ENCODE data around the gene PMAIP1.

Gene PMAIP1

DNA sequence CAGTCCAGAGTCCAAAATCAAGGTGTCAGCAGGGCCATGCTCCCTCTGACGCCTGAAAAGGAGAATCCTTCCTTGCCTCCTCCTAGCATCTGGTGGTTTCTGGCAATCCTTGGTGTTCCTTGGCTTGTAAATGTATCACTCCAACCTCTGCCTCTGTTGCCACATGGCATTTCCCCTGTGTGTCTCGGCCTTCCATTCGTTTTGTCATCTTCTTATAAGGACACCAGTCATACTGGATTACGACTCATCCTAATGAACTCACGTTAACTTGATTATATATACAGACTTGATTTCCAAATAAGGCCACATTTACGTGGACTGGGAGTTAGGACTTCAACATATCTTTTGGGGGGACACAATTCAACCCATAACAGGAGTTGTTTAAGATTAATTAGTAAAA is 15.8 kb downstream of the PMAIP1 start:
- DNase-seq: no peak

DNA sequence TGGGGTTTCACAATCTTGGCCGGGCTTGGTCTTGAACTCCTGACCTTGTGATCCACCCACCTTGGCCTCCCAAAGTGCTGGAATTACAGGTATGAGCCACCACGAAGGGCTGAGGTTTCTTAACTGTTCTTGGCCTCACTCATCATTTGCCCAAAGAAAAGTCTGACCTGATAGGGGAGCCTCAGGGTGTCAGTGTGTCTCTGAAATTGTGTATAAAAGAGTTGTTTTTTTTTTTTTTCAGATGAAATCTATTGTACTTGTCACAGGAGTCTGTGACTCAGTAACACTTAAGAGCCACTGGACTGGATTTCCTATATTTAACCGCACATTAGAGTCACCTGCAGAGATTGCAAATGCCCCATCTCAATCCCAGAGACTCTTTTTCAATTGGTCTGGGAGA is 16.9 kb downstream of the PMAIP1 start:
- no peak for DNase-seq

DNA sequence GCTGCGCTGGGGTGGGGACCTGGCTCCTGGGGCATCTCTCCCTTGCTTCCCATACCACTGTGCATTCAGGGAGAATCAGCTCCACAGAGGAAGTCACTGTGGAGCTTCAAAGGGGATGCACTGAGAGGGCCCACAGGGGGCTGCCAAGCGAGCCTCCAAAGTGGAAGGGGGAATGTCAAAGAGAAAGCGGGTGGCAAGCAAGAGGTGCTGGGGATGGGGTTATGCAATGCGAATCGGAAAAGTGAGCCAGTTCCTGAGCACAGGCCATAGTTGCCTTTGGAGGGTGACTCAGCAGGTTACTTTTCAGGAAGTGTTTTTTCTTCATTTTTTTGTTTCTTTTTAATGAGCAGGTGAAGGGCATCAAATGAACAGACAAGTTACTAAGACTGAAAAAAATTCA is 17.6 kb downstream of the PMAIP1 start:
- no peak for DNase-seq

DNA sequence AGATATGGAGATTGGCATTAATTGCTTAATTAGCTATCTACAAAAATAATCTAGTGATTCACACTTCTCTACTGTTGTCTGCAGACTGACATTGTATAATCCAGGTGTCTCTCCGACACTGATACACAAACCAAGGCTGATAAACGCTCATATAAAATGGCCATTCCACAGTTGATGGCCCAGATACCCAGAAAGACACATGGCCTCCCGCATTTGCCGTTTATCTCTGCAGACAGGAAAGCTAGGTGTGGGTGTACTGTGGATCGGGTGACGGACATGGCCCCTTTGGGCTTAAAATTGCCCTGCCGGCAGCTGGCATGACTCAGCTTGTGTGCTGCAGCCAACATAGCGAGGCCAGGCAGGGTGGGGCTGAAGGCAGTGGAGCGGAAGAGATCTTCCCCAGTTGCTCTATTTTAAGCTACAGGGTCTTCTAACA is 18.5 kb downstream of the PMAIP1 start:
- no peak for DNase-seq

DNA sequence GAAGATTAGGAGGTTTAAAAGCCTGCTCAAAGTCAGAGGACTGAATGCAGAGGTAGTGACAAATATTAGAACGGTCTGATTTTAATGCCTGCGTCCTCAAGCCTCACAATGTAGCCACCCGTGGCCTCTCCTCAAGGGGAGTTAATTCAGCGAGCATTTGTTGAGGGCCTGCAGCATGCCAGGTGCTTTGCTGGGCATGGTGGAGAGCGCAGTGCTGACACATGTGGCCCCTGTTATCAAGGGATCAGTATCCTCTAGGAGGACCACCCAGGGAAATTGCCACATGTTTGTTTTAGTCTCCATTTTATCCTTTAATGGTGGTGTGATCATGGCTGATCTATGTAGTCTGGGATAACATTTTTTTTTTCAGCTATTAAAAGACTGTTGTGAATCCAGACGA is 19.2 kb downstream of the PMAIP1 start:
- DNase-seq: no peak

DNA sequence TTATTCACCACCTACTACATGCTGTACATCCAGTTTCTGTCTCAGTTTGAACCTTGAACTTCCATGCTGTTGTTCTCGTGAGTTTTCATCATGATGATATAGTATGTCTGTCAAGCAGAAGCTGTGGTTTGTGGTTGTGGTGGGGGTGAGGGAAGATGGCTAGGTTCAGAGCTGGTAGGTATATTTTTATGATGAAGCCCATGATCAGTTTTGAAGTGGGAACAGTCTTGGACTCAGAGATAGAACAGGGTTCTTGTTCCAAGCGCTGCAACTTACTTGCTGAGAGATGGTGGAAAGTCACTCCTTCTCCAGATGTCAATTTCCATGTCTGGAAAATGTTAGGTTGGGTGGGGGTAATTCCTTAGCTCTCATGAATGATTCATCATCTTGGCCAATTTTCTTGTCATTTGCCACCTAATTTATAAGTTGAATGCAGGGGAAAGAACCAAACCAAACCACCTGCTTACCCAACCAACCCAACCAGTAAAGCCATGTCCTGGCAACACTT is 21.6 kb downstream of the PMAIP1 start:
- DNase-seq: no peak

DNA sequence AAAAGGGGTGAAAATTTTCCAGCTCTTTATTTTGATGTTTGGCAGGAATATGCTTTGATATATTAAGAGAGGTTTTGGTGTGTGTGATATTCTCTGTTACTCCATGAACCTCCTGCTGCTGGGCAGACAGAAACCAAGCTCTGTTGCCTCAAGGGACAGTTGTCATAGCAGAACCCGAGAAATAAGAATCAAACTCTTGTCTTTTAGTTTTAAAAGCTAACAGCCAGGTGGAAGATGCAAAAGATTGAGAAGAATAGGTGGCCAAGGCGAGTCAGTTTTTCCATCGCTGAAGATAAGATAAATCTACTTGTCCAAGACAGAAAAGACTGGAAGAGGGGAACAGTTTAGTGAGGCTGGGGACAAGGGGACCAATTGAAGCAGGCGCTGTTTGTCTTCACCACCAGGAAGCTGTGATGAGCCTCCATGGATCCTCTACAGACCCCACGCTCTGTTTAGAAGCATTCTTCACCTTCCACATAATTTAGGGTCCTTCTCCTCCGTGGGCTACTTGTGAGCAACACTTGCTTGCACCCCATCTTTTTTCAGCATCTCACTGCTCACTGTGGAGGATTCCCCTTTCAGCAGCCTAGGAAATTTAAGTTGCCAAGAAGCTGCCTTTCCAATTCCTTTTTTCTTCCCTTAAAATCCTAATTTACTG is 23.9 kb downstream of the PMAIP1 start:
- no peak for DNase-seq

DNA sequence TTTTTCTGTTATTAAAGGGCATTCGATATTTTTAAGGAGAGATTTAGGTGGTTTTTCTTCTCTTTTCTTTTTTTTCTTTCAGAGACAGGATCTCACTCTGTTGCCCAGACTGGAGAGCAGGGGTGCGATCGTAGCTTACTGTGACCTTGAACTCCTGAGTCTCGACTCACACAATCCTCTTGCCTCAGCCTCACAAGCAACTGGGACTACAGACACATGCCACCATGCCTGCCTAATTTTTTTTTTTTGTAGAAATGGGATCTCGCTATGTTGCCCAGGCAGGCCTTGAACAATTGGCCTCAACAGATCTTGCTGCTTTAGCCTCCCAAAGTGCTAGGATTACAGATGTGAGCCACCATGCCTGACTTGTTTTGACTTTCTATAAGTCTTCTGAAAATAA is 26.3 kb downstream of the PMAIP1 start:
- DNase-seq: no peak

DNA sequence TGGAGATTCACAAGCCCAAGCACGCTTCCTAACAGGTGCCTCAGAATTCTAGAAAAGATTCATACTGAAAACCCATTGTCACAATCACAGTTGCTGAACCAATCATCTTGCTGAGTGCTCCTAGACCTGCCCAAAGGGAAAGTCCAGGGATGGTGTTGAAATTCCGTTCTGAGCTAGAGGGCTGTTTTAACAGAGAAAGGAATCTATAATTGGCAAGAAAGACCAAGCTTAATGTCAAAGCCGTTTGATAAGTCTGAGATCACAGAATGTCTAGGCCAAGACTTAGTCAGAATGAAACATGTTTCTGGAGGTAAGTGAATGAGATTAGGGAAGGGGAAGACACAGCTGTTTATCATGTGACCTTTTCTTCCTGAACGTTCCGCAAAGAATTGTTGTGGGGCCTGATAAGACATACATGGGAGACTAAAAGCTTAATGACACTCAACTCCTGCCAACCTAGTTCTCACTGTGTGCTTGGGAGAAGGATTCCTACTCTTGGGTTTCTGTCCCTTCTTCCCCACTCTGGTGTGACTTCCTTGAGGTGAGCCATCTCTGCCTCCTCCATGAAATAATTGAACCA is 27.5 kb downstream of the PMAIP1 start:
- no peak for DNase-seq

DNA sequence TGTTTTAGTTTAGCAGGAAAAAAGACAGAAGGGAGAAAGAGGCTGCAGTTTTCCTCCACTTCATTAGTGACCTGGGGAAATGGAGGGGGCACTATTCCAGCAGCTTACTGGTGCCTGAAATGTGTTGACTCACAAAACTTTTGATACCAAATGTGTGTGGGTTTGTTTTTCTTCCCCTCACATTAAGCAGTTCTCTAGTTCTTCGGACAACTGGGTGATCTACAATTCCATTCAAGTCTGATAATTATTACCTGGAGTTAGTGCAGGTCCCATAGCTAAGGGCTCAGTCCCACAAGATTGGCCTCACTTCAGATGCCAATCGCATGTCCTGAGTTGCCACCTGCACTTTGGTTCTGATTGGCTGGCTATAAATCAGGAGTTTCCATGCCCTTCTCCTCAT is 28.4 kb downstream of the PMAIP1 start:
- DNase-seq: no peak

DNA sequence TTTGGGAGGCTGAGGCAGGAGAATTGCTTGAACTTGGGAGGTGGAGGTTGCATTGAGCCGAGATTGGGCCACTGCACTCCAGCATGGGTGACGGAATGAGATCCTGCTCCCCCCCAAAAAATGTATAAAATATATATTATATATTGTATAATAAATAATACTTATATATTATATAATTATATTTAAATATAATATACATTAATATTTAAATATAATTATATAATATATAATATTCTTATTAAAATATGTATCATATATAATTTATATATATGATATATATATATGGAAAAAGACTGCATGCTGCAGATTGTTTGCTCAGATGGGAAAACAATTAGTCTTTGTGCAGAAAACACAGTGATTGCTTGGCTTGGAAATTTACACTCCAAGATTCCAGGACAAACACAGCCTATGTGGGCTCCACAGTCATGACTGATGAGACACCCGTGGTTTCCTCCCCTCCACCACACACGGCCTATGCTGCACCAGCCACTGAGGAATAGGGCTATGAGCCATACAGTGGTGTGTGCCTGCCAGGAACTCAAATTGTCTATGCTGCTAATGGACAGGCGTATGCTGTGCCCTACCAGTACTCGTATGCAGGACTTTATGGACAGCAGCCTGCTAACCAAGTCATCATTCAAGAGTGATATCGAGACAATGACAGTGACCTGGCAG is 30.0 kb downstream of the PMAIP1 start:
- no peak for DNase-seq

DNA sequence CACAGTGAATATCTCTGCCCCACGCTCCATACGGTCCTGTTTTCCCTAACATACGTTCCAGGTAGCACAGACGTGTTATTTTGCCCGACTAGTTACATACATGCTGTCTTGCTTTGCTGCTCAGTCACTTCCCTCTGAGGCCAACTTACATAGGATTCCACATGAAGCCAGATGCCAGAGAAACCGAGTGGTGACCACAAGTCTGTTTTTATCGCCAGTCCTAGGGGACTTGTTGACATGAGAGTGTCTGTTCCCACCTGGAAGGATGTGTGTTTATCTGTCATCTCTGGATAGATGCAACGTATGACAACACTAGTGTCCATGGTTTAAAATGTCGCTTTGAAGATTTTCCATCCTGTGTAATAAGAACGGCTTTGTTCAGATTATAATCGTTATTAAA is 32.6 kb downstream of the PMAIP1 start:
- DNase-seq: no peak

DNA sequence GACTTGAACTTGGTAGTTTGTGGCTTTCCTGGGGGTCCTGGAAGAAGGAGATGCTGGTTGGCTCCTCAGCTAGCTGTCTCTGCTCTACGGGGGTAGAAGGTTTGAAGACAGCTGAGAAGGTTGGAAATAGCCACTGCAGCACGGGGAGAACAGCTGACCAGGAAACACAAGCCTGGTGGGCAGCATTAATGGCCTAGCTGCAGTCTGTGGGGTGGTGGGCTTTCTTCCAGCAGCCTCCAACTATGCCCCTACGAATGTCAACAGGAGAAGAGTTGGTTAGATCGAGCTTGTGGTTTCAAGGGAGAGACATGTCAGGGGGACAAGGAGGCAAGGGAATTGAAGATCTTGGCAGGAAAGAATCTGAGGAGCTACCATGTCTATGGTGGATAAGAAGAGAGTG is 38.9 kb downstream of the PMAIP1 start:
- DNase-seq: no peak

DNA sequence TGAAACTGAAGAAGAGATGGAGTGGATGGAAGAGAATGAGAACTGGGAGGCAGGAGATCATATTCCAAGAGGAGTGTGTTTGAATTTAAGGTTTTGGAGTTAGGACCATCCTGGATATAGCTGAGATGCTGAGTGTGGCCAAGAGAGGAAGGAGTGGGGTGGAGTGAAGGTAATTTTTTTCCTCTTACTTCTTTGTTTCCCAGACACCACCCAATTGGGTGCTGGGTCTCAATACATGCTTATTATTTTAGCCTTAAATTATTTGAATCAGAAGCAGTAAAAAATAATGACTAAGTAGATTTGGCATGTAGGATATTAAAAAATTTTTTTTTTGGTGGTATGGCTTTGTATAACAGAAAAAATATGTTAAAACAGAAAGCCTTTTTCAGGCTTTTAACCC is 39.3 kb downstream of the PMAIP1 start:
- DNase-seq: no peak

DNA sequence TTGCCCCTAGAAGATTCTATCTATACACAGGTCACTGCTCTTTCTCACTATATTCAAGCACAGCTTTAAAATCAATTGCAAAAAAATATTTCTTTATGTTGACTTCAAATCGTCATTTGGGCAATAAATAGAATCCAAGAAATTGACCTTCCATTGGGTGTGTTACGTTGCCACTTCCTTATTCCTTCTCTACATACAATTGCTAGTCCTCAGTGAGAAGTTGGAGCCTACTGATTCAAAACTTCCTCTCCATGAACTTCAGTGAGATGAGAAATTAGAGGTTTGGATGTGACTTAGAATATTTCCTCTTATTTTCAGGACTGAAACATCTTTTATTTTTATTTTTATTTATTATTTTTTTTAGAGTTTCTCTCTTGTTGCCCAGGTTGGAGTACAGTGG is 40.3 kb downstream of the PMAIP1 start:
- DNase-seq: no peak

DNA sequence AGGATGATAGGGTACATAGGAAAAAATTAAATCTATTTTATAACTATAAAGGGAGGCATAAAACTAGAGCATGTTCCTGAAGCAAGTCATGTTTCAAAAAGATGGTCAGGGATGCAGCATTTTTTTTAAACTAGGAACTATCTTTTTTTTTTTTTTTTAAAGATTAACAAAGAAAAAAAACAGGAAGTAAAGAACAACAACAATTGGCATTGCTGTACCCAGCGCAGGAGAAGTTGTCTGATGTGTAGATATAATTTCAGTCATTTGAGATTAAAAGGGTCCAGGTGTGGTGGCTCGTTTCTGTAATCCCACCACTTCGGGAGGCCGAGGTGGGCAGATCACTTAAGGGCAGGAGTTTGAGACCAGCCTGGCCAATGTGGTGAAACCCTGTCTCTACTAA is 41.5 kb downstream of the PMAIP1 start:
- no peak for DNase-seq

DNA sequence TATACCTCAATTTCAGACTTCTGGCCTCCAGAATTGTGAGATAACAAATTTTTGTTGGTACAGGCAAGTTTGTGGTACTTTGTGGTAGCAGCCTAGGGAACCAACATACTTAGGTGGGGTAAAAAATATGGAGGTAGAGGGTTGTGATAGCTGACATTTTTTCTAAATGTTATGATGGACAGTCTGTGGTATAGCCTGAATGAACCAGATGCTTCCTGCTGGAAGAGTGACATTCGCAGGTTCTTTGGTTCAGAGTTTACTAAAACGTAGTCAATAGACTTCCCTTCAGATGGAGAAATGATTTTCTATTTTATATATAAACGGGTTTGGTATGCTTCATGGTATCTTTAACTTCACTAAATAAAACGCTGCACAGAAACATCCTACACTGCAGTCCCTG is 42.8 kb downstream of the PMAIP1 start:
- DNase-seq: no peak

DNA sequence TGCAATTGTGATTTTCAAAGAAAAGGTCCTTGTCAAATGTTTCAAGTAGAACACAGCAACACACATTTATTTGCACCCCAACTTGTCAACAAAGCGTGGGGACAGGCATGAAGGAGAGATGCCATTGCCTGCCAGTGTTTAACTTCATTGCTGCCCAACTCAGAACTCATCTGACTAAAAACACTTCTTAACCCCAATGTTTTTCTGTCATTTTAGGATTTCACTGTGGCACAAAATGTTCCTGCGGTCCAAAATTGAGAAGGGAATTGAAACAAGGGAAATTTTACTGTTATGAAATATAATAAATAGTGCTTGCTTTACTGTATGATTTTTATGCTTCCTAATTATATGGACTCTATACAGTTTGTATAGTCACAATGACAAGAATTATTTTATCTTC is 45.7 kb downstream of the PMAIP1 start:
- no peak for DNase-seq

DNA sequence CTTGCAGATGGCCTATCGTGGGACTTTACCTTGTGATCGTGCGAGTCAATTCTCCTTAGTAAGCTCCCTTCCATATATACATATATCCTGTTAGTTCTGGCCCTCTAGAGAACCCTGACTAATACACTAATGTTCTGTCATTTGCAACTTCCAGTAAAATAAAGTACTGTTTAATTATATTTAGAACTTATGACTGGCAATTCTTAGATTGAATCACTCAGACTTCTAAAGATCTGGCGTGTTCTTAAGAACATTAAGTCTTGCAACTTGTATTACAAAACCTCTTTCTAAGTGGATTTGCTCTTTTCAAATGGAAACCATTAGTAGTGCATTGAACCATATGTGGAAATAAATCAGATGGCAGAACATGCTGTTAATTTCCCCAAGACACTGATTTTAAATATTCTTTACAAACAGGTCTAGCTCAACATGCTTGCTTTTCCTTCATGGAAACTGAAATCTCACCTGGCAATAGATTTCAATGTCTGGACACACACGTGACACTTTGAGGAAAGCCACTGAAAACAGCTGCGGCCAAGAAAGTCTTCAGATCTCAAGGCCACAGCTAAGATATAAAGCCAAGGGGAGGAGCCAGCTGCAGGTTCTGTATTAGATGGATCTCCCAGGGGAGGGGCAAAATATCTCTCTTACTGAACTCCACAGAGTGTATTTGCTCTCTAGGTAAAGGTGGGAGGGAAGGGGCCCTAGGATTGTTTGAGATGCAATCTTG is 50.6 kb downstream of the PMAIP1 start:
- no peak for DNase-seq

DNA sequence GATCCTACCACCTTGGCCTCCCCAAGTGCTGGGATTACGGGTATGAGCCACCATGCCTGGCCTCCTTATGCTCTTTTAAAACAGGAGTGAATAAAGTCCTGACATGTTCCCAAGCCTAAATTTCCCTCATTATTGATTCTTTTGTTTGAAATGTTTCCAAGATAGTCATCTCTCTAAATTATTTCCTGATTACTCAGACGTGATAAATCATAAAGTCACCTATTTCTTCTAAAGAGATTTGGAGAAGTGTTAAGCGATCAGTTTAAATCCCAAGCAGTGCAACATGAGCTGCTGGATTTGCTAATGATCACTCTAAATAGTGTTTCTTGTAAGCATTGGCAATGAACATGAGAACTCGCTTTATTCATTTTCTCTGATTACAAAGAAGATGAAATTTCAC is 51.8 kb downstream of the PMAIP1 start:
- DNase-seq: no peak

DNA sequence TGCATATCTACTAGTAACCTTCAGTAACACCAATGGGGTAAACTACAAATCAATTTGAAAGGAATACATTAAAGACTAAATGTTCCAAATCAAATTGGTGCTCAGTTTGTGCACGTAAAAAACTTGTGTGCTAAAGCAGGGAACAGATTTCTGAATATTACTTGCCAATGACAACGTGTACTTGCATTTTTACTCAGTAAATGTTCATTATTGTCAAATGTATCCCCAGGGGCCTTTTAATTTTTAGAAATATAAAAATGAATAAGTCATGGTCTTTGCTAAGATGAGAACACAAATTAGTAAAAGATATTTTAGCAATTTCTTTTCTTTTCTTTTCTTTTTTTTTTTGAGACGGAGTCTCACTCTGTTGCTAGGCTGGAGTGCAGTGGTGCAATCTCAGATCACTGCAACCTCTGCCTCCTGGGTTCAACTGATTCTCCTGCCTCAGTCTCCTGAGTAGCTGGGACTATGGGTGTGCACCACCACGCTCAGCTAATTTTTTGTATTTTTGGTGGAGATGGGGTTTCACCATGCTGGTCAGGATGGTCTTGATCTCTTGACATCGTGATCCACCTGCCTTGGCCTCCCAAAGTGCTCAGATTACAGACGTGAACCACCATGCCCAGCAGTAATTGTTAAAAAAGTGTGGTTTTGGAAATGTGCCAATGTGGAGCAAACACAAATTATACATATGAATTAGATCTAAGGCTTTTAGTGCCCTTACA is 52.6 kb downstream of the PMAIP1 start:
- no peak for DNase-seq

All from effector CD8-positive, alpha-beta T cell (primary cell).